ENCODE results near the gene GRID2IP.

DNA sequence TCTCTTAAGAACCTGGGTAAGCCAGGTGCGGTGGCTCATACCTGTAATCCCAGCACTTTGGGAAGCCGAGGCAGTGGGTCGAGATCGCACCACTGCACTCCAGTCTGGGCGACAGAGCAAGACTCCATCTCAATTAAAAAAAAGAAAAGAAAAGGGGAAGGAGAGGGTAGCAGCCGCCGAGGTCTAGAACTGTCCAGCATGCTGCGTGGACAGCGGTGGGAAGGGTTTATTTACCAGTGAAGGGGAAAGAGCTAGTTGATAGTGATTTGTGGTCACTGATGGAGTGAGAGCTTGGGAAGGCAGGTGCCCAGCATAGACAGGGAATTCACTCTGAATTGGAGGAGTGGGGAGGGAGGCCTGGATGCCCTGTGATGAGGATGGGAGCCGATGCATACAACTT lies 60.1 kb downstream of the GRID2IP start:
- TF ChIP-seq ZBTB7A (CRISPR knock-in tag; IDR thresholded peaks at IDR 0.05) (no peak), PLRG1 (conservative IDR thresholded peaks at IDR 0.05) (no peak), FOXK2 (IDR thresholded peaks at IDR 0.05) (no peak), CEBPG (CRISPR knock-in tag; IDR thresholded peaks at IDR 0.05) (no peak), SNAI1 (CRISPR knock-in tag; IDR thresholded peaks at IDR 0.05; ENCODE audit: borderline replicate concordance) (no peak), FLYWCH1 (CRISPR knock-in tag; IDR thresholded peaks at IDR 0.05) (no peak), CHD2 (IDR thresholded peaks at IDR 0.05; ENCODE audit: low read depth, low read length) (no peak), EZH2 (conservative IDR thresholded peaks at IDR 0.05; ENCODE audit: low read depth, low read length) (no peak), TGIF2 (CRISPR knock-in tag; IDR thresholded peaks at IDR 0.05) (no peak)
- TF ChIP-seq, protein P1, sequence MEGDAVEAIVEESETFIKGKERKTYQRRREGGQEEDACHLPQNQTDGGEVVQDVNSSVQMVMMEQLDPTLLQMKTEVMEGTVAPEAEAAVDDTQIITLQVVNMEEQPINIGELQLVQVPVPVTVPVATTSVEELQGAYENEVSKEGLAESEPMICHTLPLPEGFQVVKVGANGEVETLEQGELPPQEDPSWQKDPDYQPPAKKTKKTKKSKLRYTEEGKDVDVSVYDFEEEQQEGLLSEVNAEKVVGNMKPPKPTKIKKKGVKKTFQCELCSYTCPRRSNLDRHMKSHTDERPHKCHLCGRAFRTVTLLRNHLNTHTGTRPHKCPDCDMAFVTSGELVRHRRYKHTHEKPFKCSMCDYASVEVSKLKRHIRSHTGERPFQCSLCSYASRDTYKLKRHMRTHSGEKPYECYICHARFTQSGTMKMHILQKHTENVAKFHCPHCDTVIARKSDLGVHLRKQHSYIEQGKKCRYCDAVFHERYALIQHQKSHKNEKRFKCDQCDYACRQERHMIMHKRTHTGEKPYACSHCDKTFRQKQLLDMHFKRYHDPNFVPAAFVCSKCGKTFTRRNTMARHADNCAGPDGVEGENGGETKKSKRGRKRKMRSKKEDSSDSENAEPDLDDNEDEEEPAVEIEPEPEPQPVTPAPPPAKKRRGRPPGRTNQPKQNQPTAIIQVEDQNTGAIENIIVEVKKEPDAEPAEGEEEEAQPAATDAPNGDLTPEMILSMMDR (CRISPR knock-in tag; IDR thresholded peaks at IDR 0.05): no peak
